Testis (tissue), 2 donors: ENCODE data around the gene CYP4F11.
"Not testable (repeated sequence)": the region's sequence is repeated elsewhere in the genome, so short reads cannot be mapped to it uniquely, and the experiment has no call there.

Source experiments
- CTCF ChIP-seq, 3 experiments: fragments of 450-650 bp in 2 of 3; fragments of 200-600 bp in 1 of 3; sonication (generic) in 1 of 3; IDR thresholded peaks; one replicate each; pipeline ENCODE4 v1.5.1; 2016 to 2019; ENCODE audit warnings: antibody characterized with exemption in 3 of 3, mild to moderate bottlenecking in 2 of 3, moderate library complexity in 1 of 3
- POLR2A ChIP-seq: fragments of 450-650 bp; IDR thresholded peaks from one replicate; pipeline ENCODE4 v1.6.1; 2017; ENCODE audit warnings: antibody characterized with exemption, mild to moderate bottlenecking, moderate library complexity

DNA sequence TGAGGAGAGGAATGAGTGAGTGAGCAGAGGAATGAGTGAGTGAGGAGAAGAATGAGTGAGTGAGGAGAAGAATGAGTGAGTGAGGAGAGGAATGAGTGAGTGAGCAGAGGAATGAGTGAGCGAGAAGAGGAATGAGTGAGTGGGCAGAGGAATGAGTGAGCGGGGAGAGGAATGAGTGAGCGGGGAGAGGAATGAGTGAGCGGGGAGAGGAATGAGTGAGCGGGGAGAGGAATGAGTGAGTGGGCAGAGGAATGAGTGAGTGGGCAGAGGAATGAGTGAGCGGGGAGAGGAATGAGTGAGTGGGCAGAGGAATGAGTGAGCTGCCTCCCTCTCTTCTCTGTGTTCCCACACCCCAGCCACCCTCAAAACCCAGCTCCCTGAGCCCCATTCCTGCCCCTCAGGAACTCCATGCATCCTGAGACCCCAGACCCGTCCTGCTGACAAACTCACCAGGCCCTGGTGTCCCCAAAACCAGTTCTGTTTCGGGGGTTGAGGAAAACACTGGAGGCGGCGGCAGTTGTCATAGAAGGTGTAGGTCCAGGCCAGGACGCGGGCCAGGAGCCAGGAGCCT lies 483 bp downstream of the CYP4F11 start:
- not testable (repeated sequence) for TF ChIP-seq CTCF (IDR thresholded peaks at IDR 0.05); POLR2A
